Measurements from ENCODE around the gene TRIM3. TPM values are rescaled to one million over a fixed set of nuclear protein-coding genes. Genes with fewer than 3 reads are reported as not detected.

TRIM3 gene
- total RNA-seq, 4 donors from 2014 or later = 15.3 to 20.0 (median 16.5) TPM

DNA sequence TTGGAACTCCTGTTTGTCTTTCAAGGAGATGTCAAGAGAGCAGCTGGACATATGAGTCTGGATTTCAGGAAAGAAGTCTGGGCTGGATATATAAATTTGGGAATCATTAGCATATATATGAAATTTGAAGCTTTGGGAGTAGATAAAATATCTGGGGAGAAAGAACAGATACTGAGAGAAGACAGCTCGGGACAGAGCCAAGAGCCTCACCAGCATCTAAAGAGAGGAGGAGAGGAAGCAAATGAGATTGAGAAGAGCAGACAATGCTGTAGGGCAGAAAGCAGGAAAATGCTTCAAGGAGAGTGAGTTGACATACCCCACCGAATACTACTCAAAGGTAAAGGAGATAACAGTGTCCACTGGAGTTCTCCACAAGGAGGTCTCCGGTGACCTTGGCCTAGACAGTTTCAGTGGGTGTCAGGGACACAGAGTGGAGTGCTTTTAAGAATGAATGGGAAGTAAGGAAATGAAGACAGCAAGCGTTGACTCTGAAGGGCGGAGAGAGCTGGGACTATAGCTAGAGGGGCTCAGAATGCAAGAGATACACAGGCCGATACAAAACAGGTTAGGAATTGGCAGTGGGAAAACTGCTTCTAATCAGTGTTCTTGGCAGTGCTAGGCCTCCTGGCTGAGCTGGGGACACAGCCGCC lies 55.7 kb downstream of the TRIM3 start:
- no peak for TF ChIP-seq POLR2A (IDR thresholded peaks at IDR 0.05)
- TF ChIP-seq, protein P1, sequence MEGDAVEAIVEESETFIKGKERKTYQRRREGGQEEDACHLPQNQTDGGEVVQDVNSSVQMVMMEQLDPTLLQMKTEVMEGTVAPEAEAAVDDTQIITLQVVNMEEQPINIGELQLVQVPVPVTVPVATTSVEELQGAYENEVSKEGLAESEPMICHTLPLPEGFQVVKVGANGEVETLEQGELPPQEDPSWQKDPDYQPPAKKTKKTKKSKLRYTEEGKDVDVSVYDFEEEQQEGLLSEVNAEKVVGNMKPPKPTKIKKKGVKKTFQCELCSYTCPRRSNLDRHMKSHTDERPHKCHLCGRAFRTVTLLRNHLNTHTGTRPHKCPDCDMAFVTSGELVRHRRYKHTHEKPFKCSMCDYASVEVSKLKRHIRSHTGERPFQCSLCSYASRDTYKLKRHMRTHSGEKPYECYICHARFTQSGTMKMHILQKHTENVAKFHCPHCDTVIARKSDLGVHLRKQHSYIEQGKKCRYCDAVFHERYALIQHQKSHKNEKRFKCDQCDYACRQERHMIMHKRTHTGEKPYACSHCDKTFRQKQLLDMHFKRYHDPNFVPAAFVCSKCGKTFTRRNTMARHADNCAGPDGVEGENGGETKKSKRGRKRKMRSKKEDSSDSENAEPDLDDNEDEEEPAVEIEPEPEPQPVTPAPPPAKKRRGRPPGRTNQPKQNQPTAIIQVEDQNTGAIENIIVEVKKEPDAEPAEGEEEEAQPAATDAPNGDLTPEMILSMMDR (IDR thresholded peaks at IDR 0.05 in 4 of 5, conservative IDR thresholded peaks at IDR 0.05 in 1 of 5) = no peak
- H3K36me3 ChIP-seq = no peaks in the 10 kb centered on the region
- peak overlapping the region; percentile 69 to 99 (median 92) for H3K4me3 ChIP-seq
- peaks cover 14 to 15% of the 10 kb centered on the region in 2 donors for H3K4me1 ChIP-seq
- no peaks in the 10 kb centered on the region for H3K27me3 ChIP-seq
- H3K27ac ChIP-seq = peak overlapping the region; percentile 78 to 92 (median 86)
- no peaks in the 10 kb centered on the region for H3K9me3 ChIP-seq
- intact Hi-C loops (cut with DNase I; ENCODE audit: low total_unique reads) = loop anchor here (2.0 kb wide), 1 partner anchor 25 kb away; no protein-coding TSS in a partner anchor
- ATAC-seq (no peak), DNase-seq (no peak)
- in situ Hi-C loops (cut with MboI; ENCODE audit: low sequenced_read_pairs in 4 of 4) = no loop called here

DNA sequence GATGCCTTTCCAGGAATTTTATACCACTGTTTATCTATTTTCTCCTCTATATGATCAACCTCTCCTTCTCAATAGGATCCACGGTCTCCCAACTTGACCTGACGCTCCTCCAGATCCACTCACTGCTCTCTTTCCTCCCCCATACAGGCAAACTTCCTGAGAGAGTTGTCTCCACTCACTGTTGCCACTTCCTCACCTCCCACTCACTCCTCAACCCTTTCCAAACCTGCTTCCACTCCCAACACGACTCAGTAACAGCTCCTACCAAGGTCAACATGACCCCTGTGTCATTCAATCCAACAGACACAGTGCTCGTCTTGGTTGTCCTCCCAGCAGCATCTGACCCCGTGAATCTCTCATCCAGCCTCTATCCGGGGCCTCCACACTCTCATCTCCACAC lies 57.9 kb downstream of the TRIM3 start:
- no peaks in the 10 kb centered on the region for H3K9me3 ChIP-seq
- intact Hi-C loops (cut with DNase I; ENCODE audit: low total_unique reads) = no loop called here
- peaks cover 14 to 15% of the 10 kb centered on the region in 2 donors for H3K4me1 ChIP-seq
- in situ Hi-C loops (cut with MboI; ENCODE audit: low sequenced_read_pairs in 4 of 4) = no loop called here
- no peak for DNase-seq
- no peak overlapping the region for H3K4me3 ChIP-seq
- TF ChIP-seq, protein P1 (IDR thresholded peaks at IDR 0.05 in 4 of 5, conservative IDR thresholded peaks at IDR 0.05 in 1 of 5) = no peak
- TF ChIP-seq POLR2A (IDR thresholded peaks at IDR 0.05) = no peak
- H3K27ac ChIP-seq = no peak overlapping the region
- no peak for ATAC-seq
- no peaks in the 10 kb centered on the region for H3K27me3 ChIP-seq
- H3K36me3 ChIP-seq = no peaks in the 10 kb centered on the region

DNA sequence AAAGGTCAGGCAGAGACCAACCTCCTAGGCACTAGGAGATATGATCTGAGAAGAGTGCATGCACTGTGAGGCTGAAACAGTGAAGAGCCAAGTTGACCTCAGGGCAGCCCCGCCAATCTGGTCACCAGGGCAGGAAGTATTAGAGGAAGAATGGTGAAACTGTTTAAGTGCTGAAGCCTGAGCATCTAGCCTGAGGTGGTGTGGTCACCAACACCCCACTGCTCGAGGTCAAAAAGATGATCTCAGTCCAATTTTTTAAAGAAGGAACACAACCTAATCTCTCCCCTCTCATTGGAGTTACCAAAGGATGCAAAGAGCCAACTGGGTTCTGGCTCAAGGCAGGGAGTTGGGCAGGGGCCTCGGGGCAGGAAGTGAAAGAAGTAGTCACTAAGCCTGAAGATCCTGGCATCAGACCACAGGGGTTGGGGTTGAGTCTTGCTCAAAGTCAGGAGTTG lies 58.8 kb downstream of the TRIM3 start:
- no peak for DNase-seq
- no peak overlapping the region for H3K27ac ChIP-seq
- H3K4me3 ChIP-seq = no peak overlapping the region
- in situ Hi-C loops (cut with MboI; ENCODE audit: low sequenced_read_pairs in 4 of 4) = no loop called here
- H3K36me3 ChIP-seq = no peaks in the 10 kb centered on the region
- no peaks in the 10 kb centered on the region for H3K9me3 ChIP-seq
- TF ChIP-seq POLR2A (IDR thresholded peaks at IDR 0.05) = no peak
- TF ChIP-seq, protein P1 (IDR thresholded peaks at IDR 0.05 in 4 of 5, conservative IDR thresholded peaks at IDR 0.05 in 1 of 5) = no peak
- no peak for ATAC-seq
- H3K27me3 ChIP-seq = no peaks in the 10 kb centered on the region
- peaks cover 13 to 14% of the 10 kb centered on the region in 2 donors for H3K4me1 ChIP-seq
- intact Hi-C loops (cut with DNase I; ENCODE audit: low total_unique reads) = no loop called here

DNA sequence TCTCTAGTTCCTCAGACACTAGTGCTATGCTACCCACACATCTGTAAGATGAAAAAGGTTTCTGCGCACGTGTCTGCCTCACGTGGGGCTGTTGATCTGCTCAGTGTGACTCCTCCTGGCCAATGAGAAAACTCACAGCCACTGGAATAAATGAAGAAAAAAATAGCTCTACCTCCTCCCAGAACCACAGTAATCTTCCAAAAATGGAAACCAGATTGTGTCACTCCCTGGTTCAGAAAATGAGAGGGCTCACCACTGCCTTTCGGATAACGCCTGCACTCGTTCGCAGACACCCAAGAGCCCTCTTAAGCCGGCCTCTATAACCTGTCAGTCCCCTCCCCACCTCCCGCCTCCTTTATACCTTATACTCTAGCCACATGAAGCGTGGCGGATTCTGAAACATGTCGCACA lies 59.9 kb downstream of the TRIM3 start:
- H3K4me1 ChIP-seq = peaks cover 8 to 10% of the 10 kb centered on the region in 2 donors
- in situ Hi-C loops (cut with MboI; ENCODE audit: low sequenced_read_pairs in 4 of 4) (no loop called here), intact Hi-C loops (cut with DNase I; ENCODE audit: low total_unique reads) (no loop called here)
- no peak overlapping the region for H3K27ac ChIP-seq
- H3K36me3 ChIP-seq = no peaks in the 10 kb centered on the region
- no peaks in the 10 kb centered on the region for H3K27me3 ChIP-seq
- no peaks in the 10 kb centered on the region for H3K9me3 ChIP-seq
- no peak for TF ChIP-seq POLR2A (IDR thresholded peaks at IDR 0.05)
- TF ChIP-seq, protein P1 (IDR thresholded peaks at IDR 0.05 in 4 of 5, conservative IDR thresholded peaks at IDR 0.05 in 1 of 5) = no peak
- H3K4me3 ChIP-seq = no peak overlapping the region
- ATAC-seq (no peak), DNase-seq (no peak)
